Stimulated activated naive CD4-positive, alpha-beta T cell treated with Interleukin-2 at 50 U/mL for 16 hours (primary cell): ENCODE results near the gene PPARD.
"Not testable (repeated sequence)": the region's sequence is repeated elsewhere in the genome, so short reads cannot be mapped to it uniquely, and the experiment has no call there.

Experiments used
- DNase-seq: peaks from one replicate; lab custom pipeline; 2025; lab: John Stamatoyannopoulos, UW

PPARD gene

GRCh38 chr6:35381132-35381531 is 38.8 kb downstream of the PPARD start:
- no peak for DNase-seq

- DNase-seq, result no peak
Measured at GRCh38 chr6:35382015-35382414, 39.7 kb downstream of the PPARD start.

GRCh38 chr6:35385457-35386202 is 43.3 kb downstream of the PPARD start:
- DNase-seq, result no peak

- DNase-seq, result no peak
Measured at GRCh38 chr6:35386989-35387388, 44.6 kb downstream of the PPARD start.

- no peak for DNase-seq
Measured at GRCh38 chr6:35388030-35388429, 45.7 kb downstream of the PPARD start.

- DNase-seq, result no peak
Measured at GRCh38 chr6:35388772-35389352, 46.5 kb downstream of the PPARD start.

- DNase-seq, result not testable (repeated sequence)
Measured at GRCh38 chr6:35389386-35389785, 47.0 kb downstream of the PPARD start.

GRCh38 chr6:35391240-35391968 is 49.0 kb downstream of the PPARD start:
- no peak for DNase-seq

- DNase-seq, result no peak
Measured at GRCh38 chr6:35392111-35392702, 49.8 kb downstream of the PPARD start.

GRCh38 chr6:35392773-35393672 is 50.7 kb downstream of the PPARD start:
- DNase-seq, result no peak

- DNase-seq, result no peak
Measured at GRCh38 chr6:35396991-35397390, 54.6 kb downstream of the PPARD start.

GRCh38 chr6:35397806-35398418 is 55.6 kb downstream of the PPARD start:
- no peak for DNase-seq

GRCh38 chr6:35398526-35398925 is 56.2 kb downstream of the PPARD start:
- DNase-seq, result no peak

GRCh38 chr6:35400111-35400510 is 57.8 kb downstream of the PPARD start:
- DNase-seq, result no peak

- DNase-seq, result no peak
Measured at GRCh38 chr6:35400901-35401311, 58.5 kb downstream of the PPARD start.

GRCh38 chr6:35401514-35401913 is 59.2 kb downstream of the PPARD start:
- DNase-seq, result no peak

GRCh38 chr6:35402136-35402855 is 59.9 kb downstream of the PPARD start:
- no peak for DNase-seq

GRCh38 chr6:35402856-35403191 is 60.5 kb downstream of the PPARD start:
- DNase-seq, result no peak

GRCh38 chr6:35403544-35404442 is 61.4 kb downstream of the PPARD start:
- DNase-seq, result no peak
